Measurements from ENCODE around the gene PTTG1.

Gene PTTG1

GRCh38 chr5:160475864-160476438, 54.3 kb downstream of the PTTG1 start:
- no peak for DNase-seq

GRCh38 chr5:160477266-160477970, 55.8 kb downstream of the PTTG1 start:
- peak; percentile 19 to 54 for DNase-seq

GRCh38 chr5:160478163-160478562, 56.5 kb downstream of the PTTG1 start:
- DNase-seq: no peak
